Right lobe of liver (tissue), 6 donors: ENCODE data around the gene DTL. TPM values are rescaled to one million over a fixed set of nuclear protein-coding genes. Genes with fewer than 3 reads are reported as not detected.

Source experiments
- ATAC-seq, 4 donors: fragments of 200-7000 bp; cut with Tn5 transposase; one replicate each; pipeline ENCODE4 v1.9.1; 2020; ENCODE audit warnings: mild to moderate bottlenecking in 4 of 4, moderate library complexity in 4 of 4
- DNase-seq, 3 donors: peaks; one replicate each; pipeline ENCODE4 v3.0.0-alpha.2; 2020
- H3K27ac ChIP-seq, 3 donors: fragments of 200-600 bp; one replicate each; pipeline ENCODE4 v1.8.0; 2022
- H3K27me3 ChIP-seq, 2 donors: fragments of 200-600 bp; one replicate each; pipeline ENCODE4 v1.8.0; 2022
- H3K36me3 ChIP-seq, 4 donors: fragments of 200-600 bp; sonication (generic) in 1 of 4; one replicate each; pipeline versions ENCODE4 v1.5.1 to v1.8.0; 2017 to 2022; ENCODE audit warnings: control low read depth in 1 of 4
- H3K4me1 ChIP-seq, 4 donors: fragments of 200-600 bp; sonication (generic) in 1 of 4; one replicate each; pipeline versions ENCODE4 v1.5.1 to v1.8.0; 2017 to 2022; ENCODE audit warnings: control low read depth in 1 of 4
- H3K4me3 ChIP-seq, 3 donors: fragments of 200-600 bp; one replicate each; pipeline ENCODE4 v1.8.0; 2022
- H3K9me3 ChIP-seq, 4 donors: fragments of 200-600 bp; sonication (generic) in 1 of 4; one replicate each; pipeline versions ENCODE4 v1.5.1 to v1.8.0; 2017 to 2022; ENCODE audit warnings: control low read depth in 1 of 4
- CTCF ChIP-seq, 4 donors: fragments of 200-600 bp in 3 of 4; fragments of 450-650 bp in 1 of 4; IDR thresholded peaks; one replicate each; pipeline versions ENCODE4 v1.5.1 to v1.8.0; 2016 to 2022; ENCODE audit warnings: antibody characterized with exemption in 4 of 4, mild to moderate bottlenecking in 2 of 4
- POLR2A ChIP-seq: fragments of 450-650 bp; IDR thresholded peaks from one replicate; pipeline ENCODE4 v1.6.1; 2017; ENCODE audit warnings: antibody characterized with exemption, mild to moderate bottlenecking
- WGBS: methylation state at CpG from one replicate; pipeline ENCODE4 v1.1.6; 2018; ENCODE audit warnings: low coverage, low lambda C conversion rate; ENCODE audit not compliant: insufficient coverage; ENCODE audit errors: missing lambda C conversion rate; 5-methylcytosine and 5-hydroxymethylcytosine counted together
- intact Hi-C, 2 donors: fragments of 100-400 bp; cut with DNase I; formaldehyde crosslinking; loops; one replicate each; pipeline versions ENCODE4 v1.11.2 to v1.14.1; 2022
- total RNA-seq, 6 experiments: library from RNA; depleted of rRNA in 2 of 6; stranded (reverse); fragments of >200 nt in 2 of 6; fragmentation: NEBNext Ultra II Directional in 3 of 6; extraction: Animal tissue kit (Norgen Biotek cat#: 25700) in 3 of 6; gene quantifications; one replicate each; pipeline versions ENCODE4 v1.1.0 to v1.2.4, GENCODE V29; 2016 to 2023
- donor health status: DM: no; HTN: yes; CAD: no.
- donor health status: DM: no; HTN: no; CAD: no.
- donor health status: DM: no; HTN: no; CAD: no.
- donor health status: DM: no; HTN: yes; CAD: no.
- donor health status: DM: no; HTN: yes; CAD: no.

Gene DTL
- total RNA-seq, 6 experiments from 2014 or later: 0.07 to 12.2 (median 0.94) TPM

GRCh38 chr1:212139526-212140135, 104.1 kb downstream of the DTL start:
- intact Hi-C loops: no loop called here
- H3K27ac ChIP-seq: no peak overlapping the region
- WGBS: 90% methylated on average over 2 of the region's 3 CpGs
- H3K4me1 ChIP-seq: no peaks in the 10 kb centered on the region
- TF ChIP-seq CTCF (IDR thresholded peaks at IDR 0.05) (no peak), POLR2A (no peak)
- no peak for ATAC-seq
- H3K27me3 ChIP-seq: no peaks in the 10 kb centered on the region
- DNase-seq: no peak
- no peak overlapping the region for H3K4me3 ChIP-seq
- H3K36me3 ChIP-seq: no peaks in the 10 kb centered on the region
- no peaks in the 10 kb centered on the region for H3K9me3 ChIP-seq

- Histone ChIP-seq H3K4me1 (no peaks in the 10 kb centered on the region), H3K27me3 (no peaks in the 10 kb centered on the region), H3K36me3 (no peaks in the 10 kb centered on the region), H3K9me3 (no peaks in the 10 kb centered on the region), H3K27ac (no peak overlapping the region), H3K4me3 (no peak overlapping the region)
- no peak for ATAC-seq
- TF ChIP-seq POLR2A: no peak
- TF ChIP-seq CTCF (IDR thresholded peaks at IDR 0.05): no peak
- intact Hi-C loops: no loop called here
- WGBS: 90% methylated on average over 2 of the region's 4 CpGs
- DNase-seq: no peak
These were observed 105.9 kb downstream of the DTL start for GRCh38 chr1:212141404-212141803.

- intact Hi-C loops: no loop called here
- Histone ChIP-seq H3K27me3 (no peaks in the 10 kb centered on the region), H3K36me3 (no peaks in the 10 kb centered on the region), H3K4me1 (no peaks in the 10 kb centered on the region), H3K27ac (no peak overlapping the region), H3K4me3 (no peak overlapping the region), H3K9me3 (no peaks in the 10 kb centered on the region)
- TF ChIP-seq POLR2A: no peak
- no peak for TF ChIP-seq CTCF (IDR thresholded peaks at IDR 0.05)
- DNase-seq: no peak
- WGBS: 100% methylated on average over 2 of the region's 2 CpGs
- ATAC-seq: no peak
These were observed 107.5 kb downstream of the DTL start for GRCh38 chr1:212142883-212143530.

DNA sequence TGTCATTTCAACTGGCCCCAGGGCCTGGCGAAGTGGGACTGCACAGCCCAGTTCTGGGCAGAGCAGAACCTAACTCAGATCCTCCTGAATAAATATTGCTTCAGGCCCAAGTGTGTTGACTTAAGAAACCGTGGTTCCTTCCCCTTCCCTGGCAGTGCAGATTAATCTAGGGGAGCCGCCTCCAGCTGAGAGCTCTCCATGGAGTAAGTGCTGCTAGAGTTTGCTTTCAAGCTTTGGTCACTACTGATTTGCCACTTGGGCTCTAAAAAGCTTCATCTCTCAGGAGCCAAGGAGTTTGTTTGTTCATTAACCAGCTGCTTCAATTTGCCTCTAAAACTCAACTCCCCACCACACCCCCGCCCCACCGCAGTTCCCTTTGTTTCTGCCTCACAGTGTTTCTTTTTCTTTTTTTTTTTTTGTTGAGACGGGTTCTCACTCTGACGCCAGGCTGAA, 112.1 kb downstream of the DTL start:
- no peaks in the 10 kb centered on the region for H3K9me3 ChIP-seq
- TF ChIP-seq POLR2A (no peak), CTCF (IDR thresholded peaks at IDR 0.05) (no peak)
- 93% methylated on average over 3 of the region's 7 CpGs for WGBS
- no peaks in the 10 kb centered on the region for H3K4me1 ChIP-seq
- H3K36me3 ChIP-seq: no peaks in the 10 kb centered on the region
- H3K27me3 ChIP-seq: no peaks in the 10 kb centered on the region
- DNase-seq (no peak), ATAC-seq (no peak)
- H3K27ac ChIP-seq: no peak overlapping the region
- intact Hi-C loops: no loop called here
- no peak overlapping the region for H3K4me3 ChIP-seq
